Adrenal gland (tissue), 5 donors: ENCODE measurements around the gene LRRC74A.

ENCODE experiments used
- POLR2A ChIP-seq, 2 donors: fragments of 450-650 bp; IDR thresholded peaks; one replicate each; pipeline ENCODE4 v1.6.1; 2017; ENCODE audit warnings: antibody characterized with exemption in 2 of 2, mild to moderate bottlenecking in 2 of 2, moderate library complexity in 1 of 2
- TF ChIP-seq, protein P1 (sequence below), 6 experiments: fragments of 450-650 bp in 4 of 6; fragments of 200-600 bp in 2 of 6; sonication (generic) in 1 of 6; IDR thresholded peaks; 1 replicate in 5 of 6; 2 replicates in 1 of 6; pipeline versions ENCODE4 v1.5.1 to v1.8.0; 2016 to 2021; ENCODE audit warnings: antibody characterized with exemption in 6 of 6, mild to moderate bottlenecking in 2 of 6, moderate library complexity in 1 of 6
- donor health status: DM: no; HTN: no; CAD: no.

- TF ChIP-seq, protein P1, sequence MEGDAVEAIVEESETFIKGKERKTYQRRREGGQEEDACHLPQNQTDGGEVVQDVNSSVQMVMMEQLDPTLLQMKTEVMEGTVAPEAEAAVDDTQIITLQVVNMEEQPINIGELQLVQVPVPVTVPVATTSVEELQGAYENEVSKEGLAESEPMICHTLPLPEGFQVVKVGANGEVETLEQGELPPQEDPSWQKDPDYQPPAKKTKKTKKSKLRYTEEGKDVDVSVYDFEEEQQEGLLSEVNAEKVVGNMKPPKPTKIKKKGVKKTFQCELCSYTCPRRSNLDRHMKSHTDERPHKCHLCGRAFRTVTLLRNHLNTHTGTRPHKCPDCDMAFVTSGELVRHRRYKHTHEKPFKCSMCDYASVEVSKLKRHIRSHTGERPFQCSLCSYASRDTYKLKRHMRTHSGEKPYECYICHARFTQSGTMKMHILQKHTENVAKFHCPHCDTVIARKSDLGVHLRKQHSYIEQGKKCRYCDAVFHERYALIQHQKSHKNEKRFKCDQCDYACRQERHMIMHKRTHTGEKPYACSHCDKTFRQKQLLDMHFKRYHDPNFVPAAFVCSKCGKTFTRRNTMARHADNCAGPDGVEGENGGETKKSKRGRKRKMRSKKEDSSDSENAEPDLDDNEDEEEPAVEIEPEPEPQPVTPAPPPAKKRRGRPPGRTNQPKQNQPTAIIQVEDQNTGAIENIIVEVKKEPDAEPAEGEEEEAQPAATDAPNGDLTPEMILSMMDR (IDR thresholded peaks at IDR 0.05): no peak
- no peak for TF ChIP-seq POLR2A (IDR thresholded peaks at IDR 0.05)
These were observed 58.7 kb downstream of the LRRC74A start for GRCh38 chr14:76884853-76885276.
